Renal cortex interstitium (tissue), 11 donors: Measurements from ENCODE around the gene SOCS4. TPM values are rescaled to one million over a fixed set of nuclear protein-coding genes. Genes with fewer than 3 reads are reported as not detected.
"Not testable (repeated sequence)": the region's sequence is repeated elsewhere in the genome, so short reads cannot be mapped to it uniquely, and the experiment has no call there.

ENCODE experiments used
- DNase-seq, 11 donors: peaks; one replicate each; pipeline ENCODE4 v3.0.0-alpha.2; 2013; ENCODE audit warnings: low read depth in 9 of 11, low spot score in 4 of 11; ENCODE audit errors: extremely low read depth in 1 of 11
- polyA plus RNA-seq, 3 donors: library from polyadenylated mRNA; unstranded; fragments of 120-200 nt; gene quantifications; one replicate each; pipeline ENCODE4 v1.2.1, GENCODE V29; 2013; ENCODE audit not compliant: insufficient read length in 3 of 3

Gene SOCS4
- polyA plus RNA-seq, 3 donors, result 17.4 to 21.6 (median 20.8) TPM

- no peak for DNase-seq
These were observed 16.5 kb downstream of the SOCS4 start for GRCh38 chr14:55043528-55043927.

- DNase-seq, result no peak
These were observed 18.1 kb downstream of the SOCS4 start for GRCh38 chr14:55045087-55045486.

DNA sequence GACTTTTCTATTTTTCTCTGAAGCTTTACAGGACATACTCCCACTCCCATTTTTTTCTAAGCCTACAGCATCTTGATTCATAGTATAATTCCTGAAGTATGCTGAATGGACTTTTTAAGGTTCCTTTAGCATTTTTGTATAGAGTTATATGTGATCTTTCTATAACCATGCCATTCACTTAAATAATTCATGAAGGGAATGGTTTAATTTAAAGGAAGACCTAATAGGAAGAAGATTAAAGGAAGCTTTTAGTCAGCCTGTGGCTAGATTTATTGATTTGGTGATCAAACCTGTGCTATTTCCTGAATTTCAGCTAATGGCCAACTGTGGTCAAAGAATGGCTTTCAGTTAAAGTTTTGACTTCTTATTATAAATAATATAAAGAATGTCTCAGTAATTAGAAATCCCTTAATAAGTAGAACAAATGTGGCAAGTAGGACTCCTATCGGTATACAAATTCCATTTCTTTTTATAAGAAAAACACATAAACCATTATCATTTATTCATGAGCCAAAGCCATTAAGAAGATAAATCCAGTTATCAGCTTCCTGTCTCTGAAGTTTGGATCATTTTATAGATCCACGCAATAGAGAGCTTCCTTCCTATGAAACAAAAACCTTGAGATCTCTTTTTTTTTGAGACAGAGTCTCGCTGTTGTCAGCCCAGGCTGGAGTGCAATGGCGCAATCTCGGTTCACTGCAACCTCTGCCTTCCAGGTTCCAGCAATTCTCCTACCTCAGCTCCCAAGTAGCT lies 20.4 kb downstream of the SOCS4 start:
- no peak for DNase-seq

- DNase-seq, result no peak
These were observed 21.9 kb downstream of the SOCS4 start for GRCh38 chr14:55048900-55049436.

DNA sequence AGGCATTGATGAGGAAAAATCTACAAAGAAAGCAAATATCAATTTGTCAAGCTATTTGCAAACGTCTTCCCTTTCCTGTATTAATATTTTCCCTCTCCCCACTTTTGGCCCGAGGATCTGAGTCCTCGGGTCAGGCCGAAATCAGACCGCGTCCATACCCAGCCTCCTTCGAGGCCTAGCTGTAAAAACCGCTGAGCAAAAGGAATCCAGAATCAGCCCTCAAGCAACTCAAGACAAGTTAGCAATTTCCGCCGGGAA lies 24.1 kb downstream of the SOCS4 start:
- no peak for DNase-seq

- peak; percentile 83 to 94 (median 91) for DNase-seq
These were observed 24.6 kb downstream of the SOCS4 start, which contains the start of gene MAPK1IP1L for GRCh38 chr14:55051423-55052268. MAPK1IP1L (plus strand) TSS chr14:55051647; CDS start chr14:55061684, 10,037 bp downstream.

- DNase-seq, result peak in 1 of 11 donors; percentile 14
These were observed 25.4 kb downstream of the SOCS4 start for GRCh38 chr14:55052269-55052930.

DNA sequence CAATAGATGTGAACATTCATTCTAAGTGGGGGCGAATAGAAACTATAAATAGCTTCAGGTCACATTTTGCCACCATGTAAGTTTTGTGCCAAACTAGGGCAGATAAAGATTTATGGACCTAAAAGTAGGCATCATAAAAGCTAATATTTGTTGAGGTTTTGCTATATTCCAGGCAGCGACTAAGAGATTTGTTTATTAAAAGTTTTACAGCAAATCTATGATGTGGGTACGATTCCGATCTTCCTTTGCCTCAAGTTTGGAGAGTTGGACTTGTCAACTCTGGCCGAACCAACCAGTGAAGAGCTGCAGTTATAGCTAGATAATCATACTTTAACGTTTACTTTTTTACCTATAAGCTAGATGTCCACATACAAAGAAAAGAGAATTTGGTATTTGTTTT lies 26.0 kb downstream of the SOCS4 start:
- no peak for DNase-seq

DNA sequence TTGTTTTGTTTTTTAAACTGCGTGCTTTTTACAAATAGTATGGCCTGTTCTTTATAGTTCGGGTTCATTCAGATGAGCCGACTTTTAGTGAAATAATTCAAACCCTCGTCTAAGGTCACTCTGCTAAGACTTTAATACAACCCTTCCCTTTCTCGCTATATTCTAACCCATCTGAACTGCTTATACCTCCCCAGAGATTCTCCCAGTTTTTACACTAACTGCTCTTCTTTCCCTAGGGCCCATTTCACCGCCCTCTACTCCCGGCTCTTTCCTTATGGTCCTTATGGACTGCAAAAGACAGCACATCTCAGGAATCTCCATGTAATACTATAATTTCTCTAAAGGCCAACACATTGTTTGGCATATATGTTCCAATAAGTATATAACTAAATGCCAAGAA lies 26.5 kb downstream of the SOCS4 start:
- DNase-seq, result no peak

DNA sequence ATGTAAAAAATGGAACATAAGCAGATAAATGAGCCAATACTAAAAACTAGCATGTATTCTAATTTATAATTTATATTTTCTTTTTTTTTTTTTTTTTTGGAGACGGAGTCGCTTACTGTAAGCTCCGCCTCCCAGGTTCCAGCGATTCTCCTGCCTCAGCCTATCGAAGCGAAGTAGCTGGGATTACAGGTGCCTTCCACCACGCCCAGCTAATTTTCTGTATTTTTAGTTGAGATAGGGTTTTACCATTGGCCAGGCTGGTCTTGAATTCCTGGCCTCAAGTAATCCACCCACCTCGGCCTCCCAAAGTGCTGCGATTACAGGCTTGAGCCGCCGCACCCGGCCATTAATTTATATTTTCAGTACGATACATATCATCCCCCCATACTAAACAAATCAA lies 27.1 kb downstream of the SOCS4 start:
- DNase-seq, result no peak

DNA sequence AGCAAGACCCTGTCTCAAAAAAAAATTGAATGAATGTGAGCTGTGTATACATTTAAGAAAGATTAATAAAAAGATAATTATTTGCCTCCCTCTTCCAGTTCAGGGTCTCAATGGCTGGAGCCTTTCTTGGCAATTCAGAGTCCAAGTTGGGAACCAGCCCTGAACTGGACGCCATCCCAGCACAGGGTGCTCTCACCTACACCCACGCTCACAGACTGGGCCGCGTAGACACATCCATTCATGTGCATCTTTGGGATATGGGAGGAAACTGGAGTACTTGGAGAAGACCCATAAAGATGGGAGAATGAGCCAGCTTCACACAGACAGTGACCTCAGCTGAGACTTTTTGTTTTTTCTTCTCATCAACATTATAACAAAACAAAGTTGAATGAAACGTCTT lies 30.9 kb downstream of the SOCS4 start:
- no peak for DNase-seq

DNA sequence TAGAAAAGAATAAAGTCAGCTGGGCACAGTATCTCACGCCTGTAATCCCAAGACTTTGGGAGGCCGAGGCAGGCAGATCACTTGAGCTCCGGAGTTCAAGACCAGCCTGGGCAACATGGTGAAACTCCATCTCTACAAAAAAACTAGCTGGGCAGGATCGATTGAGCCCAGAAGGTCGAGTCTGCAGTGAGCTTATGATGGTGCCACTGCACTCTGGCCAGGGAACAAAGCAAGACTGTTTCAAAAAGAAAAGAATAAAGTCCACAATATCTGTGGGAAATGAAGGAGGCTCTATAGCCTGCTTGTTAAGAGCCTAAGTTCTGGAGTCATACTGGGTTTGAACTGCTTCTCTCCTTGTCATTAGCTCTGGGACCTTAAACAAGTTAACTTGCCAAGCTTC lies 32.3 kb downstream of the SOCS4 start:
- DNase-seq, result no peak

- no peak for DNase-seq
These were observed 35.7 kb downstream of the SOCS4 start for GRCh38 chr14:55062517-55063351.

DNA sequence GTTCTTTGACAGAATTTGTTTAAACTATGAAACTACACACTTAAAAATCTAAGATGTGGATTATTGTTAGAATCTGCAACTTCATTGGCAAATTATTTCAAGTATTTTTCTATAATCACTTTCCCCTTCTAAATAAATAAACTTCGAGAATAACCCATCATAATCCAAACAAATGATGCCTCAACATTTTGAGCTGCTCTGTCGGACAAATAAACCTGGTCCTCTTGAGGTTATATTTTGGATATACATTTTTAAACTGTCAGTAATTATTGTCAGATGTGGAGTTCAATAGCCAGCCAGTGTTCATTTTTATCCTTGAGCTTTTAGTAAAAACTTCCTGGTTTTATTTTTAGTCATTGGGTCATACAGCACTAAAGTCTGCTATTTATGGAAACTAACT lies 37.9 kb downstream of the SOCS4 start:
- not testable (repeated sequence) for DNase-seq

DNA sequence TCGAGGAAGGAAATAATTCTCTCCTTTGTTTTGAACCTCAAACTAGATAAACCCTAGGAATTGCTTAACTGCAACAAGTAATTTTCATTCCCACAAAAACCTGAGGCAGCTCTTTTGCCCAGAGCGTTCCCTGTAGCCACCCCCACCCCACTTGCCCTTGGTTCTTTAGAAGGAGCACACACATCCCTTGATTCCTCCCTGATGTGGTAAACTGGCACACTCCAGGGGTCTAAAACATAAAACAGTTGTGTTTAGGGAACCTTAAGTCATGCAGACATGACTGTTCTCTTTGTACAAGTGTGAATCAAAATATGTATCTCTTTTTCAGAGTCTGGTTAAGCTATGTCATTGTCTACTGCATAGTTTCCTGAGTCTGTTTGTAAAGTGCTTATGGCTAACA lies 38.4 kb downstream of the SOCS4 start:
- no peak for DNase-seq

DNA sequence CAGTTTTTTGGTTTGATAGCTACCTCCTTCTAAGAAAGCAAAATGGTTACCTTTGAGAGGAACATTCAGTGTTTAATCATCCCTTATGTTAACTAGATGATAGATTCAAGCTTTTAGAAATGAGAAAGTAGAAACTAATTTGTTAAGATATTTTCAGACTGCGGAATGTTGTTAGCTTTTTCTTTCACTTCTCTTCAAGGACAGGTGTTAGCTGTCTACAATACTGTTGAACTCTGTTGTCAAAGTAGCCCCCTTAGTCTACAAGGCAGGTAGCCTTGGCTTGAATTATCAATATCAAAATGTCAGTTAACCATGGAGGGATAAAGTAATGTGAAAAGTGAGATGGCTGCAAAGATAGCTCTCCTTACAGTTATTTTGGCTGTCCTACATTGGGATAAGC lies 39.2 kb downstream of the SOCS4 start:
- no peak for DNase-seq

DNA sequence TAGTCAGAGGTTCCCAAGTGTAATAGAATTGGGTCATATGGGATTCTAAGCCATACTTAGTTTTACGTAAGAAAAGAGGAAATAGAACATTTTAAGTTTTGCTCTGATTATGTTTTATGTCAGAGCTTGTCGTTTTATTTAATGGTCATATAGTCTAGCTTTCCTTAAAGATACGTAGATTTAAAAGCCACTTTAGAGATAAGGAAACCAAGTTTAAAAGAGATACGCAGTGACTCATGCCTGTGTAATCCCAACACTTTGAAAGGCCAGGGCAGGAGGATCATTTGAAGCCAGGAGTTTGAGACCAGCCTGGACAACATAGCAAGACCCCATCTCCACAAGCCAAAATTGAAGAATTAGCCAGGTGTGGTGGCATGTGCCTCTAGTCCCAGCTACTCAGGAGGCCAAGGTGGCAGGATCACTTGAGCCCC lies 44.0 kb downstream of the SOCS4 start:
- no peak for DNase-seq

- DNase-seq, result peak in 2 of 11 donors; percentile 21 to 40
These were observed 45.0 kb downstream of the SOCS4 start for GRCh38 chr14:55071870-55072640.
